ENCODE results near the gene CAMTA1.

DNA sequence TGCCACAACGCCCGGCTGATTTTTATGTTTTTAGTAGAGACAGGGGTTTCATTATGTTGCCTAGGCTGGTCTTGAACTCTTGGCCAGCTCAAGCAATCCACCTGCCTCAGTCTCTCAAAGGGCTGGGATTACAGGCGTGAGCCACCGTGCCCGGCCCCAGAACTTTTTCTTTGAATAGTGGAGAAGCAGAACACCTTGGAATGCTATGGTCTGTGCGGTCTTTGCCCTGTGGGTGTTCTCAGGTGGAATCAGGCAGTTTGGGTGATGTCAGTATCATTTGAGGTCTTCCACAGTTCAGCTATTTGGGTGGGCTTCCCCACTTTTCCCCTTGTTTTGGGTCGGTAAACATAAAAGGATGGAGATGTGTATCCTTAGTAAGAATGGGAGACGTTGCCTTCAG is 17.6 kb downstream of the CAMTA1 start:
- TF ChIP-seq, protein P1, sequence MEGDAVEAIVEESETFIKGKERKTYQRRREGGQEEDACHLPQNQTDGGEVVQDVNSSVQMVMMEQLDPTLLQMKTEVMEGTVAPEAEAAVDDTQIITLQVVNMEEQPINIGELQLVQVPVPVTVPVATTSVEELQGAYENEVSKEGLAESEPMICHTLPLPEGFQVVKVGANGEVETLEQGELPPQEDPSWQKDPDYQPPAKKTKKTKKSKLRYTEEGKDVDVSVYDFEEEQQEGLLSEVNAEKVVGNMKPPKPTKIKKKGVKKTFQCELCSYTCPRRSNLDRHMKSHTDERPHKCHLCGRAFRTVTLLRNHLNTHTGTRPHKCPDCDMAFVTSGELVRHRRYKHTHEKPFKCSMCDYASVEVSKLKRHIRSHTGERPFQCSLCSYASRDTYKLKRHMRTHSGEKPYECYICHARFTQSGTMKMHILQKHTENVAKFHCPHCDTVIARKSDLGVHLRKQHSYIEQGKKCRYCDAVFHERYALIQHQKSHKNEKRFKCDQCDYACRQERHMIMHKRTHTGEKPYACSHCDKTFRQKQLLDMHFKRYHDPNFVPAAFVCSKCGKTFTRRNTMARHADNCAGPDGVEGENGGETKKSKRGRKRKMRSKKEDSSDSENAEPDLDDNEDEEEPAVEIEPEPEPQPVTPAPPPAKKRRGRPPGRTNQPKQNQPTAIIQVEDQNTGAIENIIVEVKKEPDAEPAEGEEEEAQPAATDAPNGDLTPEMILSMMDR (IDR thresholded peaks at IDR 0.05; ENCODE audit: insufficient read depth, low read length, poor library complexity, severe bottlenecking), result no peak
- no peak for TF ChIP-seq EZH2phosphoT487 (conservative IDR thresholded peaks at IDR 0.05; ENCODE audit: low read length)

Data from SU-DHL-6 (cell line).